GDM1 (cell line): Measurements from ENCODE around the gene DGKD.
"Not testable (repeated sequence)": the region's sequence is repeated elsewhere in the genome, so short reads cannot be mapped to it uniquely, and the experiment has no call there.

Experiments used
- DNase-seq: peaks from one replicate; lab custom pipeline; 2025; lab: John Stamatoyannopoulos, UW

The DGKD gene

GRCh38 chr2:233385489-233386044 is 31.3 kb downstream of the DGKD start:
- DNase-seq: peak; percentile 66

GRCh38 chr2:233386382-233387041 is 32.2 kb downstream of the DGKD start:
- DNase-seq: no peak

- DNase-seq: no peak
Observed at GRCh38 chr2:233387225-233387624, 32.9 kb downstream of the DGKD start.

GRCh38 chr2:233387667-233388528 is 33.6 kb downstream of the DGKD start:
- no peak for DNase-seq

- no peak for DNase-seq
Observed at GRCh38 chr2:233389601-233390125, 35.4 kb downstream of the DGKD start.

- DNase-seq: no peak
Observed at GRCh38 chr2:233395687-233396086, 41.4 kb downstream of the DGKD start.

- not testable (repeated sequence) for DNase-seq
Observed at GRCh38 chr2:233396726-233397665, 42.7 kb downstream of the DGKD start.

- DNase-seq: peak; percentile 60
Observed at GRCh38 chr2:233399306-233400225, 45.3 kb downstream of the DGKD start.

GRCh38 chr2:233400341-233400740 is 46.0 kb downstream of the DGKD start:
- DNase-seq: no peak

GRCh38 chr2:233400961-233401360 is 46.7 kb downstream of the DGKD start:
- no peak for DNase-seq

- DNase-seq: no peak
Observed at GRCh38 chr2:233402346-233402745, 48.1 kb downstream of the DGKD start.

- DNase-seq: no peak
Observed at GRCh38 chr2:233402789-233403188, 48.5 kb downstream of the DGKD start.

- DNase-seq: peak; percentile 43
Observed at GRCh38 chr2:233404222-233404621, 49.9 kb downstream of the DGKD start.

- DNase-seq: no peak
Observed at GRCh38 chr2:233406865-233407264, 52.6 kb downstream of the DGKD start.

- DNase-seq: no peak
Observed at GRCh38 chr2:233407771-233408181, 53.5 kb downstream of the DGKD start.

- no peak for DNase-seq
Observed at GRCh38 chr2:233408366-233409285, 54.3 kb downstream of the DGKD start.

GRCh38 chr2:233409286-233409991 is 55.1 kb downstream of the DGKD start:
- DNase-seq: no peak

- DNase-seq: no peak
Observed at GRCh38 chr2:233410196-233410760, 56.0 kb downstream of the DGKD start.
